ENCODE results near the gene PPCDC. TPM values are rescaled to one million over a fixed set of nuclear protein-coding genes. Genes with fewer than 3 reads are reported as not detected.

PPCDC gene
- total RNA-seq, 4 donors from 2014 or later = 11.6 to 14.7 (median 12.4) TPM

DNA sequence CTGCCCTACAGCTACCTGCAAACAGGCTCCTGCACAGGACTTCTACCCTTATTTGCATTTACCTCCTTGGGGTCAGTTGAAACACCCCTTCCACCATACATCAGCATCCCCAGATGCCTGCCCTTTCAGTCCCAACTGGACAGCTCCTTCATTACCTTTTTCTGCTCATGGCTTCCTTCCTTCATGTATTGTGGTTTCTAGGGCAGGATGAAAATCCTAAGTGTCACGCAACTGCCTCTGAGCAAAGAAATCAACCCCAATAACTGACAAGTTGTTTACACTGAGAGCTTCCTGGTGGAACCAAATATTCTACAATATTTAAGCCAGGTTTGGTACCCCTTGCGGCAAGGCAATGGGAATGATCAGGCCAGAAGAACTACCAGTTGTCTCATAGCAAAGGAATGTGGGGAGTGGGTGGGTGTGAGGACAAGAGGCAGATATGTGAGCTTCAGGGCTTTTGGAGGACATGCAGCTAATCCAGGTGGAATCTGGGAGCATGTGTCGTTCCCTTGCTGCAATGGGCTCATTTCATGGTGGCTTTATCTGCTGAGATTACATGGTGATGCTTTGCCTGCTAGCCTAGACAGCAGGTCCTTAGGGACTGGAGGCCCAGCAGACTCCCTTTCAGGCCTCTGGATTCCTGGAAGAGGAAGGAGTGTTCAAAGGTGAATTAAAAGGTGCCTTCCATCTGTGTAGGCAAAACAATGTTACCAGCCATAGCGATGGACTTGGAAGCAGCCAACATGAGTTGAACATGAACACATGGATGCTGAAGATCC is 34.9 kb downstream of the PPCDC start:
- 84 to 98% methylated on average over 3 of the region's 4 CpGs for WGBS, 2 donors
- Histone ChIP-seq H3K27ac (no peak overlapping the region), H3K36me3 (no peaks in the 10 kb centered on the region), H3K27me3 (no peaks in the 10 kb centered on the region), H3K4me3 (no peak overlapping the region), H3K9me3 (no peaks in the 10 kb centered on the region), H3K4me1 (no peaks in the 10 kb centered on the region)
- intact Hi-C loops (cut with DNase I) = no loop called here
- TF ChIP-seq CTCF (IDR thresholded peaks at IDR 0.05) (no peak), POLR2A (IDR thresholded peaks at IDR 0.05) (no peak)
- no peak for DNase-seq

GRCh38 chr15:75059607-75060006 is 36.2 kb downstream of the PPCDC start:
- no peak overlapping the region for H3K27ac ChIP-seq
- DNase-seq = no peak
- 75 to 98% methylated on average over 4 to 5 of the region's 5 CpGs for WGBS, 2 donors
- H3K27me3 ChIP-seq = no peaks in the 10 kb centered on the region
- intact Hi-C loops (cut with DNase I) = no loop called here
- H3K36me3 ChIP-seq = no peaks in the 10 kb centered on the region
- TF ChIP-seq POLR2A (IDR thresholded peaks at IDR 0.05) = no peak
- no peak for TF ChIP-seq CTCF (IDR thresholded peaks at IDR 0.05)
- H3K9me3 ChIP-seq = no peaks in the 10 kb centered on the region
- no peak overlapping the region for H3K4me3 ChIP-seq
- H3K4me1 ChIP-seq = no peaks in the 10 kb centered on the region

DNA sequence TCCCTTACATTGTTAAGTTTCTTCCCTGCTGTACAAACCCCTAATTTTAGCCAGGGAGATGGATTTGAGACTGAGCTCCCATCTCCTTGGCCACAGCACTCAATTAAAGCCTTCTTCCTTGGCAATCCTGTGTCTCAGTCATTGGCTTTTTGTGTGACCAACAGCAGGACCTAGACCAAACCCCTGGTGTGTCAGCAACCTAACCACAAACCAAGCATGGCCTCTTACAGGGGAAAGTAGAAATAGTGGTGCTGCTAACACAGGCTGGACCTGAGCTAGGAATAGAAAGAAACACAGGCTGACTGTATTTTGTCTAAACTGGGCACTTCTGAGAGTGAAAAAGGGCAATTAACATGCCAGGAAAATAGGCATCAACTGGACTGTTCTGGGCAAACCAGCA is 37.9 kb downstream of the PPCDC start:
- intact Hi-C loops (cut with DNase I) = no loop called here

GRCh38 chr15:75062706-75063105 is 39.3 kb downstream of the PPCDC start:
- Histone ChIP-seq H3K9me3 (no peaks in the 10 kb centered on the region), H3K4me1 (peaks cover 0 to 7% (median 0%) of the 10 kb centered on the region in 3 donors), H3K36me3 (no peaks in the 10 kb centered on the region), H3K27ac (no peak overlapping the region), H3K27me3 (no peaks in the 10 kb centered on the region), H3K4me3 (no peak overlapping the region)
- no peak for DNase-seq
- intact Hi-C loops (cut with DNase I) = no loop called here
- WGBS, 2 donors = 20 to 59% methylated on average over 2 to 3 of the region's 3 CpGs
- TF ChIP-seq CTCF (IDR thresholded peaks at IDR 0.05) = no peak
- TF ChIP-seq POLR2A (IDR thresholded peaks at IDR 0.05) = no peak

More for the DNA sequence above, 37.9 kb downstream of the PPCDC start:
- H3K27me3 ChIP-seq = no peaks in the 10 kb centered on the region
- H3K4me1 ChIP-seq = no peaks in the 10 kb centered on the region
- TF ChIP-seq CTCF (IDR thresholded peaks at IDR 0.05) = no peak
- no peak for TF ChIP-seq POLR2A (IDR thresholded peaks at IDR 0.05)
- H3K27ac ChIP-seq = no peak overlapping the region
- H3K4me3 ChIP-seq = no peak overlapping the region
- H3K9me3 ChIP-seq = no peaks in the 10 kb centered on the region
- no peaks in the 10 kb centered on the region for H3K36me3 ChIP-seq
- DNase-seq = no peak

DNA sequence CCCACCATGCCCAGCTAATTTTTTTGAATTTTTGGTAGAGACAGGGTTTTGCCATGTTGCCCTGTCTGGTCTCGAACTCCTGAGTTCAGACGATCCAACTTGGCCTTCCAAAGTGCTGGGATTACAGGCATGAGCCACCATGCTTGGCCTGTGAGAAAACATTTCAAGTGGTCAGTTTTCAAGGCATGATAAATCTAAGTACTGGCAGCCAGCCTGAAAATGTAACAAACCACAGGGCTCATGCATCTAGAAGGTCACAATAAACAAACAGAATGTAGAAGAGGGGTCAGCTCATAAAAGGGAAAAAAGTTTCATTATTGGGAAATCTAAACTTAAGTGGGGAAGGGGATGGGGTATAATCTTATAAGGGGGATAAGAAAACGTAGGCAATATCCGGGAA is 39.9 kb downstream of the PPCDC start:
- Histone ChIP-seq H3K36me3 (no peaks in the 10 kb centered on the region), H3K4me1 (peaks cover 0 to 7% (median 0%) of the 10 kb centered on the region in 3 donors), H3K9me3 (no peaks in the 10 kb centered on the region), H3K4me3 (no peak overlapping the region), H3K27me3 (no peaks in the 10 kb centered on the region), H3K27ac (no peak overlapping the region)
- no peak for DNase-seq
- no peak for TF ChIP-seq CTCF (IDR thresholded peaks at IDR 0.05)
- no peak for TF ChIP-seq POLR2A (IDR thresholded peaks at IDR 0.05)
- 46 to 79% methylated on average over 4 of the region's 4 CpGs for WGBS, 2 donors
- intact Hi-C loops (cut with DNase I) = no loop called here

Data from esophagus squamous epithelium (tissue), 5 donors.